IMR-90 (cell line): ENCODE measurements around the gene ZNF827. TPM values are rescaled to one million over a fixed set of nuclear protein-coding genes. Genes with fewer than 3 reads are reported as not detected.

ENCODE experiments used
- ATAC-seq: fragments of 200-7000 bp; cut with Tn5 transposase; 2 replicates; pipeline ENCODE4 v1.9.1; 2020; ENCODE audit warnings: low read depth, mild to moderate bottlenecking, moderate library complexity
- BruUV-seq: library from RNA; stranded (reverse); fragments of 400-500 nt; replicated peaks from 2 replicates; lab custom pipeline; 2021; lab: Mats Ljungman, UMichigan
- CTCF ChIA-PET: fragments of 300-600 bp; formaldehyde crosslinking; extraction: SDS; loops from one replicate; lab custom pipeline; 2021; ENCODE audit warnings: antibody characterized with exemption; lab: Yijun Ruan, JAX
- POLR2A ChIA-PET: fragments of 300-600 bp; sonication (Branson Sonifier 250); formaldehyde crosslinking; loops from one replicate; lab custom pipeline; 2022; ENCODE audit warnings: antibody characterized with exemption; ENCODE audit not compliant: unreplicated experiment; lab: Charles Lee
- DNase-seq: peaks from one replicate; pipeline ENCODE4 v3.0.0; 2013
- H2AFZ ChIP-seq: replicated peaks from 2 replicates; pipeline ENCODE3; 2013; ENCODE audit warnings: low read length, mild to moderate bottlenecking; ENCODE audit not compliant: poor library complexity
- H2AK5ac ChIP-seq: 2 replicates; pipeline ENCODE4 v1.6.1; 2013; ENCODE audit warnings: low read depth, low read length, inconsistent platforms
- H2AK9ac ChIP-seq: replicated peaks from 2 replicates; pipeline ENCODE3; 2013; ENCODE audit warnings: mild to moderate bottlenecking, low read depth, low read length, moderate library complexity; ENCODE audit not compliant: poor library complexity
- H2BK120ac ChIP-seq: 2 replicates; pipeline ENCODE4 v1.6.1; 2013; ENCODE audit warnings: low read depth, low read length, inconsistent platforms
- H2BK15ac ChIP-seq: 3 replicates; pipeline ENCODE4 v1.6.1; 2013; ENCODE audit warnings: low read depth, low read length, inconsistent platforms
- H2BK20ac ChIP-seq: 2 replicates; pipeline ENCODE4 v1.6.1; 2013; ENCODE audit warnings: low read depth, mild to moderate bottlenecking, inconsistent platforms, low read length, moderate library complexity
- H2BK5ac ChIP-seq: 2 replicates; pipeline ENCODE4 v1.6.1; 2013; ENCODE audit warnings: mild to moderate bottlenecking, low read depth, low read length, inconsistent platforms; ENCODE audit not compliant: poor library complexity, severe bottlenecking
- H3K14ac ChIP-seq: replicated peaks from 2 replicates; pipeline ENCODE4 v1.6.1; 2013; ENCODE audit warnings: low read depth, low read length, inconsistent platforms
- H3K18ac ChIP-seq: 2 replicates; pipeline ENCODE4 v1.6.1; 2013; ENCODE audit warnings: low read depth, low read length, control low read depth
- H3K23ac ChIP-seq: 2 replicates; pipeline ENCODE4 v1.6.1; 2013; ENCODE audit warnings: low read depth, low read length, inconsistent platforms
- H3K27ac ChIP-seq: 2 replicates; pipeline ENCODE4 v1.5.1; 2013; ENCODE audit warnings: mild to moderate bottlenecking, control low read depth, low read length; ENCODE audit not compliant: insufficient read depth
- H3K27me3 ChIP-seq: 2 replicates; pipeline ENCODE4 v1.6.1; 2013; ENCODE audit warnings: low read length; ENCODE audit not compliant: control insufficient read depth, insufficient read depth
- H3K36me3 ChIP-seq: 2 replicates; pipeline ENCODE4 v1.6.1; 2013; ENCODE audit warnings: low read length, mixed read lengths; ENCODE audit not compliant: control insufficient read depth, insufficient read depth
- H3K4ac ChIP-seq: 2 replicates; pipeline ENCODE4 v1.6.1; 2013; ENCODE audit warnings: low read depth, low read length, inconsistent platforms
- H3K4me1 ChIP-seq: 2 replicates; pipeline ENCODE4 v1.6.1; 2013; ENCODE audit warnings: low read length, mixed read lengths; ENCODE audit not compliant: control insufficient read depth, insufficient read depth
- H3K4me2 ChIP-seq: 2 replicates; pipeline ENCODE4 v1.6.1; 2013; ENCODE audit warnings: low read depth, mild to moderate bottlenecking, control low read depth, low read length, moderate library complexity
- H3K4me3 ChIP-seq: 2 replicates; pipeline ENCODE4 v1.5.1; 2013; ENCODE audit warnings: low read depth, mild to moderate bottlenecking, control low read depth, low read length, moderate library complexity; ENCODE audit not compliant: insufficient read depth
- H3K56ac ChIP-seq: 2 replicates; pipeline ENCODE4 v1.6.1; 2013; ENCODE audit warnings: low read length, inconsistent platforms; ENCODE audit not compliant: insufficient read depth; ENCODE audit errors: extremely low read depth
- H3K79me1 ChIP-seq, 2 experiments: 2 replicates each; pipeline ENCODE4 v1.6.1; 2013; ENCODE audit warnings: low read length in 2 of 2, inconsistent platforms in 1 of 2, low read depth in 1 of 2
- H3K9ac ChIP-seq: 2 replicates; pipeline ENCODE4 v1.6.1; 2013; ENCODE audit warnings: low read depth, low read length, control low read depth
- H3K9me1 ChIP-seq: 2 replicates; pipeline ENCODE4 v1.6.1; 2013; ENCODE audit warnings: low read length, inconsistent platforms; ENCODE audit not compliant: insufficient read depth
- H3K9me3 ChIP-seq: 2 replicates; pipeline ENCODE4 v1.6.1; 2013; ENCODE audit warnings: low read length; ENCODE audit not compliant: control insufficient read depth, insufficient read depth
- H4K20me1 ChIP-seq: 2 replicates; pipeline ENCODE4 v1.6.1; 2013; ENCODE audit warnings: low read length, inconsistent platforms; ENCODE audit not compliant: insufficient read depth
- H4K5ac ChIP-seq: 2 replicates; pipeline ENCODE4 v1.6.1; 2013; ENCODE audit warnings: mild to moderate bottlenecking, low read depth, low read length, control low read depth
- H4K8ac ChIP-seq, 2 experiments: 2 replicates each; pipeline ENCODE4 v1.6.1; 2013; ENCODE audit warnings: low read depth in 2 of 2, low read length in 2 of 2, control low read depth in 1 of 2, inconsistent platforms in 1 of 2
- H4K91ac ChIP-seq: 2 replicates; pipeline ENCODE4 v1.6.1; 2013; ENCODE audit warnings: low read depth, low read length, inconsistent platforms; ENCODE audit not compliant: insufficient read depth
- CEBPB ChIP-seq: IDR thresholded peaks from 2 replicates; pipeline ENCODE4 v1.6.1; 2012; ENCODE audit warnings: low read depth, low read length, improper control_type of control experiment
- FOS ChIP-seq: fragments of 150-350 bp; IDR thresholded peaks from 2 replicates; pipeline ENCODE4 v1.6.1; 2016; ENCODE audit warnings: low read depth, low read length
- MAZ ChIP-seq: IDR thresholded peaks from 2 replicates; pipeline ENCODE4 v1.6.1; 2012; ENCODE audit warnings: low read depth, mild to moderate bottlenecking, low read length, improper control_type of control experiment, moderate library complexity, borderline replicate concordance
- NFE2L2 ChIP-seq: fragments of 150-350 bp; IDR thresholded peaks from 2 replicates; pipeline ENCODE4 v1.6.1; 2016; ENCODE audit warnings: low read depth, mild to moderate bottlenecking, low read length
- SMC3 ChIP-seq: fragments of 150-350 bp; IDR thresholded peaks from 2 replicates; pipeline ENCODE4 v1.6.1; 2016; ENCODE audit warnings: low read depth, mild to moderate bottlenecking, antibody characterized with exemption, low read length, moderate library complexity
- WGBS, 2 experiments: methylation state at CpG; one replicate each; pipeline versions ENCODE4 v1.1.5 to v1.1.7; 2013; ENCODE audit warnings: missing lambda C conversion rate in 2 of 2; ENCODE audit not compliant: insufficient read length in 1 of 2; ENCODE audit errors: extremely low coverage in 2 of 2; 5-methylcytosine and 5-hydroxymethylcytosine counted together
- dilution Hi-C: fragments of 300-500 bp; cut with HindIII; formaldehyde crosslinking; loops from one replicate; pipeline ENCODE4 v1.14.3; 2018; ENCODE audit warnings: low sequenced_read_pairs; ENCODE audit not compliant: unreplicated experiment
- in situ Hi-C: fragments of 300-500 bp; cut with MboI; formaldehyde crosslinking; loops from 3 replicates; pipeline ENCODE4 v1.14.3; 2019; ENCODE audit warnings: low sequenced_read_pairs, inconsistent platforms, mixed read lengths
- intact Hi-C: fragments of 100-400 bp; cut with micrococcal nuclease; formaldehyde crosslinking; loops from 2 replicates; pipeline ENCODE4 v1.10.0; 2022
- polyA plus RNA-seq, 3 experiments: library from polyadenylated mRNA; depleted of rRNA; stranded (reverse); fragments of >200 nt; gene quantifications; 2 replicates each; pipeline ENCODE4 v1.2.3, GENCODE V29; 2012; ENCODE audit warnings: low replicate concordance in 1 of 3
- total RNA-seq: library from RNA; depleted of rRNA; stranded (reverse); fragments of >200 nt; gene quantifications from 2 replicates; pipeline ENCODE4 v1.2.3, GENCODE V29; 2012

ZNF827 gene
- total and polyA plus RNA-seq, 2 of the 4 experiments (the other 2 are of a cell fraction), result 6.6 to 31.7 TPM

DNA sequence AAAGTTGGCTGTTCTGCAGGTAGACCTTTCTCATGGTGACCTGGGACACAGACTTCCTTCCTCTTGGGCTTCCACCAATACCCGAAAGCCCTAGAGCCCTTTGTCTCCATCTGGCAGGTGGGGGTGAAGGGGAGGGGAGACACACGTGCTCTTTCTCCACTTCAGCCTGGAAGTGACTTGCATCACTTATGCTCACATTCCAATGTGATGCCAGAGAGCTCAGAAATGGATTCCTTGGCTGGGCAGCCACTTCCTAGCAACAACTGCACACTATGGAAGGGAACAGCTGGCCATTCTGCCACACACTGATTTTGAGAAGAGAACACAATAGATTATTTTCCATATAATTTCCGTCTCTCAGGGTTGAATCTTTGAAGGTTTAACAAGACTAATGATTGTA lies 222.4 kb downstream of the ZNF827 start:
- Histone ChIP-seq H2AK5ac (no peak overlapping the region), H4K8ac (no peak overlapping the region), H3K56ac (no peak overlapping the region), H3K4me3 (no peak overlapping the region), H3K4me1 (0 out of 2 replicates have a peak, but pooled peaks cover 2% of the 10 kb centered on the region), H4K5ac (no peak overlapping the region), H4K20me1 (no peaks in the 10 kb centered on the region), H3K4me2 (no peak overlapping the region), H3K27me3 (no peaks in the 10 kb centered on the region), H2BK5ac (no peak overlapping the region), H3K14ac (no peak overlapping the region), H3K9me3 (peaks cover under 1% of the 10 kb centered on the region; the same call in 1 of the 2 replicates), H2BK120ac (no peak overlapping the region), H3K23ac (no peak overlapping the region), H2BK20ac (no peak overlapping the region), H3K36me3 (no peaks in the 10 kb centered on the region), H2AK9ac (no peak overlapping the region), H3K79me1 (no peaks in the 10 kb centered on the region), H4K91ac (no peak overlapping the region), H3K27ac (no peak overlapping the region), H2AFZ (no peak overlapping the region), H3K9me1 (no peaks in the 10 kb centered on the region), H3K18ac (no peak overlapping the region), H3K9ac (no peak overlapping the region), H3K4ac (no peak overlapping the region), H2BK15ac (no peak overlapping the region)
- ChIA-PET CTCF (interaction anchor here (0.6 to 0.8 kb wide), 2 partner anchors 76 to 511 kb away, joined by 3 to 4 read pairs; no protein-coding TSS in a partner anchor), POLR2A (no interaction called here)
- dilution Hi-C loops, result no loop called here
- no peak for TF ChIP-seq NFE2L2
- no peak for TF ChIP-seq FOS
- peak; percentile 36; the same call in 1 of the 2 replicates for TF ChIP-seq MAZ
- peak; percentile 58; the same call in 1 of the 2 replicates for TF ChIP-seq CEBPB
- TF ChIP-seq SMC3, result no peak
- DNase-seq (peak; percentile 54), ATAC-seq (peak; percentile 64)
- in situ Hi-C loops, result no loop called here
- intact Hi-C loops, result loop anchor here (2.0 kb wide), 1 partner anchor 15 kb away; no protein-coding TSS in a partner anchor
- no TSS peak for BruUV-seq
- WGBS, 2 experiments, result no CpG with 5 or more reads among the region's 3 CpGs
